ENCODE measurements around the gene KCNQ1.

GRCh38 chr11:2577991-2578928, 133.5 kb downstream of the KCNQ1 start:
- TF ChIP-seq NFE2L1 (CRISPR knock-in tag; IDR thresholded peaks at IDR 0.05) = no peak
- no peak for TF ChIP-seq ZMAT4 (CRISPR knock-in tag; IDR thresholded peaks at IDR 0.05)
- no peak for TF ChIP-seq FOXP4 (CRISPR knock-in tag; IDR thresholded peaks at IDR 0.05)
- TF ChIP-seq CTCF (IDR thresholded peaks at IDR 0.05) = no peak
- TF ChIP-seq NR3C1 (CRISPR knock-in tag; conservative IDR thresholded peaks at IDR 0.05; ENCODE audit: low read depth) = no peak
- no peak for TF ChIP-seq HMGXB4 (CRISPR knock-in tag; IDR thresholded peaks at IDR 0.05)
- TF ChIP-seq JUN (CRISPR knock-in tag; IDR thresholded peaks at IDR 0.05) = no peak
- no peak for TF ChIP-seq FOXJ3 (CRISPR knock-in tag; IDR thresholded peaks at IDR 0.05; ENCODE audit: borderline replicate concordance)
- TF ChIP-seq PRDM15 (CRISPR knock-in tag; IDR thresholded peaks at IDR 0.05) = no peak
- TF ChIP-seq CREM (CRISPR knock-in tag; IDR thresholded peaks at IDR 0.05) = no peak
- TF ChIP-seq ZNF671 (CRISPR knock-in tag; IDR thresholded peaks at IDR 0.05) = no peak
- TF ChIP-seq MLX (CRISPR knock-in tag; IDR thresholded peaks at IDR 0.05) = no peak
- TF ChIP-seq, protein P1, sequence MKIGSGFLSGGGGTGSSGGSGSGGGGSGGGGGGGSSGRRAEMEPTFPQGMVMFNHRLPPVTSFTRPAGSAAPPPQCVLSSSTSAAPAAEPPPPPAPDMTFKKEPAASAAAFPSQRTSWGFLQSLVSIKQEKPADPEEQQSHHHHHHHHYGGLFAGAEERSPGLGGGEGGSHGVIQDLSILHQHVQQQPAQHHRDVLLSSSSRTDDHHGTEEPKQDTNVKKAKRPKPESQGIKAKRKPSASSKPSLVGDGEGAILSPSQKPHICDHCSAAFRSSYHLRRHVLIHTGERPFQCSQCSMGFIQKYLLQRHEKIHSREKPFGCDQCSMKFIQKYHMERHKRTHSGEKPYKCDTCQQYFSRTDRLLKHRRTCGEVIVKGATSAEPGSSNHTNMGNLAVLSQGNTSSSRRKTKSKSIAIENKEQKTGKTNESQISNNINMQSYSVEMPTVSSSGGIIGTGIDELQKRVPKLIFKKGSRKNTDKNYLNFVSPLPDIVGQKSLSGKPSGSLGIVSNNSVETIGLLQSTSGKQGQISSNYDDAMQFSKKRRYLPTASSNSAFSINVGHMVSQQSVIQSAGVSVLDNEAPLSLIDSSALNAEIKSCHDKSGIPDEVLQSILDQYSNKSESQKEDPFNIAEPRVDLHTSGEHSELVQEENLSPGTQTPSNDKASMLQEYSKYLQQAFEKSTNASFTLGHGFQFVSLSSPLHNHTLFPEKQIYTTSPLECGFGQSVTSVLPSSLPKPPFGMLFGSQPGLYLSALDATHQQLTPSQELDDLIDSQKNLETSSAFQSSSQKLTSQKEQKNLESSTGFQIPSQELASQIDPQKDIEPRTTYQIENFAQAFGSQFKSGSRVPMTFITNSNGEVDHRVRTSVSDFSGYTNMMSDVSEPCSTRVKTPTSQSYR (CRISPR knock-in tag; IDR thresholded peaks at IDR 0.05) = no peak
- TF ChIP-seq ZNF423 (CRISPR knock-in tag; IDR thresholded peaks at IDR 0.05) = no peak

Measured in WTC11 (cell line).